ENCODE results near the gene SLC35F4. TPM values are rescaled to one million over a fixed set of nuclear protein-coding genes. Genes with fewer than 3 reads are reported as not detected.
"Not testable (repeated sequence)": the region's sequence is repeated elsewhere in the genome, so short reads cannot be mapped to it uniquely, and the experiment has no call there.

SLC35F4 gene
- total RNA-seq, 1 donor from 2014 or later, result not detected

DNA sequence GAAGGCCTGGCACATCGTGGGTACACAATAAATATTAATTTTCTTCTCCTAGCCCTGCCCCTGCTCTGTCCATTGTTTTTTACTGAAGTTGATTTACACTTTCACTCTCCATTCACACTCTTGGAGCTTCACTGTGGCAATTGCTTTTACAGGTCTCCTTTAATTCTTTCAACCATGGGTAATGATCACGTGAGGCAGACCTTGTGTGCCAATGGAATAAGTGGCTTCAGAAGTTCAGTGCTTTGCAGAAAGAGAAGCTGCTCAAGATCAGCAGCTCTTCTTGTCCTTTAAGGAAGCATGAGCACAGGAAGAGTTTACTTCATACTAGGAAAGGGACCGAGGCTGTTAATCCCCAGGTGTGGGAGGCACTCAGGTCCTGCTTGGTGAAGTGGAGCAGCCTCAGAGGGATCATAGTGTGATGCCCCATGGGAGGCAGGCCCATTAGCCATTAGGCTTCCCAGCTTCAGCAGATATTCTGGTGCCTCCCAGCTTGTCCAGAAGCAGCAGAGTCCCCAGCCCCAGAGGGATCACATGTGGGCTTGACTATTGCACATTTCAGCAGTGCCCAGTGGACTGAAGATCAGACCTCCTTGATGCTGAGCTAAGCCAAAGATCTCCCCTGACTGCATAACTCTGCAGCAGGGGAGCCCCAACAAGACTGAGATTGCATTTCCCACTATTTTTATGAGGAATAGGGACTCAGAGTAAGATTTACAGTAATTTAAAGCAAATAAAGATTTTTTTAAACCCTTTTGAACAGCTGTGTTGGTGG is 5.0 kb upstream of the SLC35F4 start:
- no peak for DNase-seq (ENCODE audit: low read depth)
- TF ChIP-seq CTCF (conservative IDR thresholded peaks at IDR 0.05; ENCODE audit: low read depth, low read length), result no peak
- no peak overlapping the region for H3K4me3 ChIP-seq (ENCODE audit: low read depth, low read length)

- H3K4me3 ChIP-seq (ENCODE audit: low read depth, low read length), result no peak overlapping the region
- DNase-seq (ENCODE audit: low read depth), result no peak
- no peak for TF ChIP-seq CTCF (conservative IDR thresholded peaks at IDR 0.05; ENCODE audit: low read depth, low read length)
Observed at GRCh38 chr14:57869617-57870016, 3.7 kb upstream of the SLC35F4 start.

DNA sequence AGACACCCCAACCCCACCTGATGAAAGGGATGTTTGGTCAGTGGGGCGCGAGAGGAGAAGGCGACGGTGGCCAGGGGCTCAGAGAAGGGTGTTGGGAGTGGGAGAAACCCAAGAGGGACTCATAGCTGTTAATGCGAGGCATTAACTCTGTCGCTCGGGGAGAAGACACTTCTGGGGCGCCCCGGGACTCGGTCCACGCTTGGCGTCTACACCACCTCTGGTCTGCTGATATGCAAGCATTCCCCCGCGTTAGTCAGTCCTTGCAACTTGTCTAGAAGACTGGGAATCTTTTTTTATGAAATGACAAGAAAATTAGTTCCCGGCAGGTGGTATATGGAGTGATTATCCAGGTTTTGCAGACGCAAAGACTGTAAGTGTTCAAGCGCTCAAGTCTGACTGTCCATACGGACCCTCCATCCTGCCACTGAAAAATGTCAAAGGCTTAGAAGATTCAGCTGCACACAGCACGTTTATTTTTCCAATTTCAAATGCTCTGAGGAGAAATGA is 360 bp upstream of the SLC35F4 start:
- peak overlapping the region; percentile 12 for H3K4me3 ChIP-seq (ENCODE audit: low read depth, low read length)
- no peak for DNase-seq (ENCODE audit: low read depth)
- no peak for TF ChIP-seq CTCF (conservative IDR thresholded peaks at IDR 0.05; ENCODE audit: low read depth, low read length)

GRCh38 chr14:57865066-57865402 is 858 bp downstream of the SLC35F4 start:
- no peak for DNase-seq (ENCODE audit: low read depth)
- peak overlapping the region; percentile 58 for H3K4me3 ChIP-seq (ENCODE audit: low read depth, low read length)
- TF ChIP-seq CTCF (conservative IDR thresholded peaks at IDR 0.05; ENCODE audit: low read depth, low read length), result no peak

GRCh38 chr14:57864659-57865058 is 1.2 kb downstream of the SLC35F4 start:
- no peak for DNase-seq (ENCODE audit: low read depth)
- no peak for TF ChIP-seq CTCF (conservative IDR thresholded peaks at IDR 0.05; ENCODE audit: low read depth, low read length)
- H3K4me3 ChIP-seq (ENCODE audit: low read depth, low read length), result no peak overlapping the region

GRCh38 chr14:57863471-57863870 is 2.4 kb downstream of the SLC35F4 start:
- TF ChIP-seq CTCF (conservative IDR thresholded peaks at IDR 0.05; ENCODE audit: low read depth, low read length), result no peak
- no peak for DNase-seq (ENCODE audit: low read depth)

DNA sequence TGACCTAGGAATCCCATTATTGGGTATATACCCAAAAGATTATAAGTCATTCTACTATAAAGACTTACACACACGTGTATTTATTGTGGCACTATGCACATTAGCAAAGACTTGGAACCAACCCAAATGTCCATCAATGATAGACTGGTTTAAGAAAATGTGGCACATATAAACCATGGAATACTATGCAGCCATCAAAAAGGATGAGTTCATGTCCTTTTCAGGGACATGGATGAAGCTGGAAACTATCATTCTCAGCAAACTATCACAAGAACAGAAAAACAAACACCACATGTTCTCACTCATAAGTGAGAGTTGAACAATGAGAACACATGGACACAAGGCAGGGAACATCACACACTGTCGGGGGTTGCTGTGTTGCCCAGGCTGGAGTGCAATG is 10.2 kb downstream of the SLC35F4 start:
- H3K4me3 ChIP-seq (ENCODE audit: low read depth, low read length); DNase-seq (ENCODE audit: low read depth): not testable (repeated sequence)

More at GRCh38 chr14:57863471-57863870, 2.4 kb downstream of the SLC35F4 start:
- H3K4me3 ChIP-seq (ENCODE audit: low read depth, low read length), result no peak overlapping the region
